PFSK-1 (cell line): ENCODE measurements around the gene PRLR.

Experiments used
- POLR2AphosphoS5 ChIP-seq: IDR thresholded peaks from 2 replicates; pipeline ENCODE4 v1.6.1; 2012; ENCODE audit warnings: low read depth, mild to moderate bottlenecking, control low read depth, low read length, moderate library complexity
- REST ChIP-seq, 2 experiments: IDR thresholded peaks; 2 replicates each; pipeline versions ENCODE4 v1.6.1 to v1.8.0; 2011 to 2012; ENCODE audit warnings: low read depth in 2 of 2, low read length in 2 of 2, control low read depth in 1 of 2, inconsistent platforms in 1 of 2, mild to moderate bottlenecking in 1 of 2, moderate library complexity in 1 of 2; ENCODE audit not compliant: insufficient read depth in 1 of 2
- TAF1 ChIP-seq: IDR thresholded peaks from 2 replicates; pipeline ENCODE4 v1.6.1; 2012; ENCODE audit warnings: low read length, control low read depth, borderline replicate concordance; ENCODE audit not compliant: insufficient read depth

DNA sequence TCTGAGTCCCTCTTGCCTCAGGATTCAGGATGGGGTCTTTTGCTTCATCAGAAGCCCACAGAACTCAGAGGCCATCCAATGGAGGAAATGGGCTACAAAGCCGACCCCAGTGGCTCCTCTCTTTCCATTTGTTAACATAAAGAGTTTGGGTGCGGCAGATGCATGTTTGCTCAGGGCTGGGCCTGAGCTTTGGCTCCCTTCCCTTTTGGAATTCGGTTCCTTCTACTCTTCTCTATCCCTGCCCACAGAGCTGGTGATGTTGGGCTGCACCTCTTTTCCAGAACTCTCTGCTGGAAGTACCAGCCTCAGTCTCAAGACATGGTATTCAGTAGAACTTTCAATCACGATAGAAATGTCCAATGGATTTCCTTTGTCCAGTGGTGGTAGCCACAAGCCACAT lies 115.6 kb downstream of the PRLR start:
- TF ChIP-seq TAF1 (no peak), POLR2AphosphoS5 (no peak), REST (IDR thresholded peaks at IDR 0.05; ENCODE audit: insufficient read depth in 1 of 2, low read depth in 2 of 2, low read length in 2 of 2) (no peak)
